GM06990 (cell line): ENCODE measurements around the gene ABCC9.

ENCODE experiments used
- DNase-seq: peaks from one replicate; pipeline ENCODE4 v3.0.0-alpha.2; 2011; ENCODE audit not compliant: insufficient read length; ENCODE audit errors: extremely low read depth
- H3K27me3 ChIP-seq: replicated peaks from 2 replicates; pipeline ENCODE4 v1.6.0; 2011; ENCODE audit warnings: low read length; ENCODE audit not compliant: control insufficient read depth, insufficient read depth
- H3K36me3 ChIP-seq: 2 replicates; pipeline ENCODE4 v1.5.1; 2011; ENCODE audit warnings: low read length; ENCODE audit not compliant: control insufficient read depth, insufficient read depth
- H3K4me3 ChIP-seq: replicated peaks from 2 replicates; pipeline ENCODE4 v1.5.1; 2011; ENCODE audit warnings: low read depth, mild to moderate bottlenecking, control low read depth, low read length
- CTCF ChIP-seq: IDR thresholded peaks from 2 replicates; pipeline ENCODE4 v1.5.1; 2011; ENCODE audit warnings: low read length, control low read depth, mild to moderate bottlenecking, inconsistent platforms; ENCODE audit not compliant: insufficient read depth, poor library complexity, severe bottlenecking

The ABCC9 gene

GRCh38 chr12:21913823-21914222, 27.4 kb downstream of the ABCC9 start:
- no peak for TF ChIP-seq CTCF
- no peak overlapping the region for H3K4me3 ChIP-seq
- H3K27me3 ChIP-seq, result no peaks in the 10 kb centered on the region
- no peak for DNase-seq
- no peaks in the 10 kb centered on the region for H3K36me3 ChIP-seq

GRCh38 chr12:21912318-21912717, 28.9 kb downstream of the ABCC9 start:
- TF ChIP-seq CTCF, result no peak
- Histone ChIP-seq H3K27me3 (no peaks in the 10 kb centered on the region), H3K4me3 (no peak overlapping the region), H3K36me3 (no peaks in the 10 kb centered on the region)
- DNase-seq, result no peak

- no peaks in the 10 kb centered on the region for H3K36me3 ChIP-seq
- no peak overlapping the region for H3K4me3 ChIP-seq
- TF ChIP-seq CTCF, result no peak
- no peaks in the 10 kb centered on the region for H3K27me3 ChIP-seq
- DNase-seq, result no peak
Measured at GRCh38 chr12:21911832-21912231, 29.4 kb downstream of the ABCC9 start.

DNA sequence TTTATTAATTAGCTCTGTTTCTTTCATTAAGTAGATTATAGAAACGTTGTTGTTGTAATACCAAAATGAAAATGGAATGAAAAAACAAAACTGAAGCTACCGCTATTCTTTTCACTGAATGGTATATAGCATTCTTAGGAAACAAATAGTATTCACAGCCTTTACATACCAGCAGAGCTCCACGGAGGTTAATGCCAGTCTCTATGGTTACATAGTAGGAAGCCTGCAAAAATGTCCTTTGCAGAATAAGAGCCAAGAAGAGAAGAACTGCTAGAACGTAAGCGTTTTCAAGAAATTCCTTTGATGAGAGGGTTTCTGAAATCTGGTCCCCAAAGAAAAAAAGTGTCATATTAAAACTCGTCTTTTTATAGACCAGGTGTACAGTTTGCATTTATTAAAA, 30.6 kb downstream of the ABCC9 start:
- H3K36me3 ChIP-seq, result no peaks in the 10 kb centered on the region
- no peak overlapping the region for H3K4me3 ChIP-seq
- no peak for DNase-seq
- no peaks in the 10 kb centered on the region for H3K27me3 ChIP-seq
- TF ChIP-seq CTCF, result no peak

DNA sequence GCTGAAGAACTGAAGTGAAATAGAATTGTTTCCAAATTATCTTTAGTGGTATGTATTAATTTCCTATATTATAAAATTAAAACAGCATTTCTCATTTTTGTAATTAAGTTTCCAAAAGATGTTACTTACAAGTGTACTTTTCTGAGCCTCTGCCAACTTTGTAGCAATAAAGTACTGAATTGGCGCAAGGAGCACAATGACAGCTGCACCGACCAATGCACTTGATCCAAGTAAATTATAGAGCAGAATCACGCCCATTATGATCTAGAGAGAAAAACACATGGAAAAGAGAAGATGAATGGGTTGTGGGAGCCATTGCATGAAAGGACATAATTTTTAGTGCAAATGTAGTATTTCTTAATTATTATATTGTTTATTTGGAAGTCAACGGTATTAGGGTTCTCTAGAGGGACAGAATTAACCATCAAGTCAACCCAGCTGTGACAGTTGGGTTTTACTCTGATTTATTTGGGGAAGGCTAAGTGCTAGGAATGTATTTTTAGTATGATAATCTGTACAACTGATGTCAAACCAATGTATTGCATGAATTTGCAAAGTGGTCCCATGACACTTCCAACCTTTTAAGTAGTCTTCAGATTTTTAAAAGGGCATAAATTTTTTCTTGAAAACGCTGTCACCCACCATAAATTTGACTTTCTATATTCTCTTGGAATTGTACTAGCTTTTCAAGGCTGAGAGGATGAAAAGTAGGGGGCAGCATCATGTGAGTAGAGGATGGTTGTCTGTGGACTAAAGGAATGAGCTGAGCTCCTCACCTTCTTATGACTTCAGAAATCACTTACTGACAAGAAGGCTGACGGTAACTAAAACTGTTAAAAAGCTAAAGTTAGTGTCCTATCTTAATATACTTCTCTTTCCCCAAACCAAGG, 33.0 kb downstream of the ABCC9 start:
- H3K27me3 ChIP-seq, result no peaks in the 10 kb centered on the region
- no peak for TF ChIP-seq CTCF
- H3K4me3 ChIP-seq, result no peak overlapping the region
- no peaks in the 10 kb centered on the region for H3K36me3 ChIP-seq
- no peak for DNase-seq
